Activated CD4-positive, alpha-beta memory T cell treated with anti-CD3 and anti-CD28 coated beads for 36 hours (primary cell): Measurements from ENCODE around the gene TDRD1. TPM values are rescaled to one million over a fixed set of nuclear protein-coding genes. Genes with fewer than 3 reads are reported as not detected.

Source experiments
- CTCF ChIA-PET: fragments of 350-600 bp; sonication (Branson Sonifier 250); formaldehyde crosslinking; loops from one replicate; lab custom pipeline; 2021; ENCODE audit warnings: antibody characterized with exemption, inconsistent platforms; lab: Charles Lee
- POLR2A ChIA-PET: fragments of 350-600 bp; sonication (Branson Sonifier 250); formaldehyde crosslinking; loops from one replicate; lab custom pipeline; 2021; ENCODE audit warnings: antibody characterized with exemption; lab: Charles Lee
- DNase-seq: peaks from one replicate; pipeline ENCODE4 v3.0.0-alpha.2; 2020
- H3K27ac Mint-ChIP-seq: one replicate; pipeline ENCODE4 v1.8.0; 2021; ENCODE audit warnings: mixed read lengths
- H3K27me3 Mint-ChIP-seq: one replicate; pipeline ENCODE4 v1.8.0; 2021; ENCODE audit warnings: mixed read lengths
- H3K36me3 Mint-ChIP-seq: one replicate; pipeline ENCODE4 v1.8.0; 2021; ENCODE audit warnings: mixed read lengths
- H3K4me1 Mint-ChIP-seq: one replicate; pipeline ENCODE4 v1.8.0; 2021; ENCODE audit warnings: low read depth, mixed read lengths
- H3K4me3 Mint-ChIP-seq: one replicate; pipeline ENCODE4 v1.8.0; 2021; ENCODE audit warnings: mild to moderate bottlenecking, mixed read lengths
- H3K9me3 Mint-ChIP-seq: one replicate; pipeline ENCODE4 v1.8.0; 2021; ENCODE audit warnings: mixed read lengths
- intact Hi-C: fragments of 100-400 bp; cut with micrococcal nuclease; formaldehyde crosslinking; loops from one replicate; pipeline ENCODE4 v1.15.1; 2023
- total RNA-seq, 2 experiments: library from RNA; stranded (reverse); gene quantifications; one replicate each; pipeline ENCODE4 v1.2.3, GENCODE V29; 2021

Gene TDRD1
- total RNA-seq, 2 experiments from 2014 or later: 0.76 to 0.90 TPM

GRCh38 chr10:114242235-114242634, 63.1 kb downstream of the TDRD1 start:
- intact Hi-C loops: no loop called here
- CTCF ChIA-PET: no interaction called here
- peaks cover 45% of the 10 kb centered on the region for H3K27me3 Mint-ChIP-seq

GRCh38 chr10:114243661-114244060, 64.5 kb downstream of the TDRD1 start:
- H3K4me1 Mint-ChIP-seq: no peaks in the 10 kb centered on the region
- H3K4me3 Mint-ChIP-seq: no peak overlapping the region
- H3K36me3 Mint-ChIP-seq: no peaks in the 10 kb centered on the region
- H3K9me3 Mint-ChIP-seq: no peaks in the 10 kb centered on the region
- intact Hi-C loops: no loop called here
- H3K27ac Mint-ChIP-seq: no peak overlapping the region
- POLR2A ChIA-PET: no interaction called here
- DNase-seq: no peak
- H3K27me3 Mint-ChIP-seq: peaks cover 39% of the 10 kb centered on the region
- CTCF ChIA-PET: interaction anchor here (0.9 kb wide), 1 partner anchor 10 kb away, joined by 3 read pairs; no protein-coding TSS in a partner anchor

More at GRCh38 chr10:114242235-114242634, 63.1 kb downstream of the TDRD1 start:
- Mint-ChIP-seq H3K36me3 (no peaks in the 10 kb centered on the region), H3K4me1 (no peaks in the 10 kb centered on the region), H3K9me3 (no peaks in the 10 kb centered on the region), H3K27ac (no peak overlapping the region), H3K4me3 (no peak overlapping the region)
- DNase-seq: no peak
- POLR2A ChIA-PET: no interaction called here

DNA sequence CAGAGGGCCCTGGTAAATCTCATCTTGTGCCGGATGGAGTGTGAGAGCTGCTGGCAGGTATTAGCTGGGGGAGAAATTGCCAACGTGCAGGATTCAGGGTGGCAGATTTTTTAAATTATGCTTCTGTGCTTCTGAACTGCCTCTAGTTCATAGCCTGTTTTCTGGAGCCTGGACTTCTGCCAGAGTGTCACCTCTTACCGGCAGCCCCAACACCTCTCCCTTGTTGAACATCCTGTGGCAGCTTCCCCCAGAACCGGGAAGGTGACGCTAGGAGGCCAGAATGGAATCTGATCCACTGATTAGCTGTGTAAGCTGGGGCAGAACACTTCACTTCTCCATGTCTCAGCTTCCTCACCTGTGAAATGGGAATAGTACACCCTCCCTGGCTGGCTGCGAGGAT, 65.0 kb downstream of the TDRD1 start:
- Mint-ChIP-seq H3K27ac (no peak overlapping the region), H3K4me1 (no peaks in the 10 kb centered on the region), H3K9me3 (no peaks in the 10 kb centered on the region), H3K4me3 (no peak overlapping the region), H3K27me3 (peaks cover 34% of the 10 kb centered on the region), H3K36me3 (no peaks in the 10 kb centered on the region)
- DNase-seq: no peak
- intact Hi-C loops: no loop called here
- POLR2A ChIA-PET: no interaction called here
- CTCF ChIA-PET: interaction anchor here (0.7 to 0.9 kb wide), 2 partner anchors 11 to 60 kb away, joined by 3 read pairs; no protein-coding TSS in a partner anchor

GRCh38 chr10:114245121-114245791, 66.1 kb downstream of the TDRD1 start:
- no peaks in the 10 kb centered on the region for H3K9me3 Mint-ChIP-seq
- intact Hi-C loops: no loop called here
- no peaks in the 10 kb centered on the region for H3K4me1 Mint-ChIP-seq
- no peak for DNase-seq
- no peaks in the 10 kb centered on the region for H3K36me3 Mint-ChIP-seq
- peaks cover 31% of the 10 kb centered on the region for H3K27me3 Mint-ChIP-seq
- no peak overlapping the region for H3K27ac Mint-ChIP-seq
- POLR2A ChIA-PET: interaction anchor here (0.6 kb wide), 1 partner anchor 56 kb away, joined by 4 read pairs; no protein-coding TSS in a partner anchor
- H3K4me3 Mint-ChIP-seq: no peak overlapping the region
- CTCF ChIA-PET: interaction anchor here (0.6 kb wide), 1 partner anchor 551 kb away, joined by 3 read pairs; no protein-coding TSS in a partner anchor

- H3K27ac Mint-ChIP-seq: no peak overlapping the region
- no peaks in the 10 kb centered on the region for H3K4me1 Mint-ChIP-seq
- intact Hi-C loops: no loop called here
- POLR2A ChIA-PET: no interaction called here
- H3K27me3 Mint-ChIP-seq: peaks cover 24% of the 10 kb centered on the region
- H3K36me3 Mint-ChIP-seq: no peaks in the 10 kb centered on the region
- CTCF ChIA-PET: no interaction called here
- no peaks in the 10 kb centered on the region for H3K9me3 Mint-ChIP-seq
- no peak overlapping the region for H3K4me3 Mint-ChIP-seq
- DNase-seq: no peak
Observed at GRCh38 chr10:114246679-114247305, 67.6 kb downstream of the TDRD1 start.

GRCh38 chr10:114250236-114250635, 71.1 kb downstream of the TDRD1 start:
- Mint-ChIP-seq H3K4me3 (no peak overlapping the region), H3K36me3 (no peaks in the 10 kb centered on the region), H3K4me1 (no peaks in the 10 kb centered on the region), H3K27me3 (peaks cover 5% of the 10 kb centered on the region), H3K27ac (no peak overlapping the region), H3K9me3 (no peaks in the 10 kb centered on the region)
- POLR2A ChIA-PET: no interaction called here
- intact Hi-C loops: no loop called here
- DNase-seq: no peak
- CTCF ChIA-PET: no interaction called here

DNA sequence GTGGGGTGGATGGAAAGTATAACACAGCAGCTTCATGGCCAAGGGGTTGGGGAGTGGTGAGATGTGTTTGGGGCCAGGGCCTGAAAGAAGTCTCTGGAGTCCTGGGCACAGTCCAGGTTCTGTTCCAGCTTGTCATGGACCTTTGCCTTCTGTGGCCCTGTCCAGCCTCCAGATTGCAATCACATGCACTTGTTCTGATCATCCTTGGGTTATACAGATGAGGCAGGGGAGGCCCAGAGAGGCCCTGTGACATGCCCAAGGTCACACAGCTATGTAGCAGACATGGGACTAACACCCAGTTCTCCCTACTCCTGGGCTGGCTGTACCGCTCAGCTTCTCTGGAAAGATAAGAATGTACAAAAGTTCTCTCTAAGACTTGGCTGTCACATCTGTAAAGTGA, 71.6 kb downstream of the TDRD1 start:
- peaks cover 5% of the 10 kb centered on the region for H3K27me3 Mint-ChIP-seq
- H3K4me3 Mint-ChIP-seq: no peak overlapping the region
- POLR2A ChIA-PET: no interaction called here
- H3K36me3 Mint-ChIP-seq: no peaks in the 10 kb centered on the region
- CTCF ChIA-PET: no interaction called here
- no peaks in the 10 kb centered on the region for H3K9me3 Mint-ChIP-seq
- H3K4me1 Mint-ChIP-seq: no peaks in the 10 kb centered on the region
- DNase-seq: no peak
- no peak overlapping the region for H3K27ac Mint-ChIP-seq
- intact Hi-C loops: no loop called here

GRCh38 chr10:114252092-114252491, 72.9 kb downstream of the TDRD1 start:
- Mint-ChIP-seq H3K27me3 (peaks cover 5% of the 10 kb centered on the region), H3K4me1 (no peaks in the 10 kb centered on the region), H3K4me3 (no peak overlapping the region), H3K36me3 (no peaks in the 10 kb centered on the region), H3K27ac (no peak overlapping the region), H3K9me3 (no peaks in the 10 kb centered on the region)
- DNase-seq: no peak
- intact Hi-C loops: no loop called here
- POLR2A ChIA-PET: no interaction called here
- CTCF ChIA-PET: no interaction called here

- ChIA-PET POLR2A (no interaction called here), CTCF (no interaction called here)
- no peak for DNase-seq
- H3K4me3 Mint-ChIP-seq: no peak overlapping the region
- H3K27me3 Mint-ChIP-seq: peaks cover 5% of the 10 kb centered on the region
- H3K4me1 Mint-ChIP-seq: no peaks in the 10 kb centered on the region
- no peaks in the 10 kb centered on the region for H3K9me3 Mint-ChIP-seq
- intact Hi-C loops: no loop called here
- no peaks in the 10 kb centered on the region for H3K36me3 Mint-ChIP-seq
- no peak overlapping the region for H3K27ac Mint-ChIP-seq
Observed at GRCh38 chr10:114252883-114253282, 73.7 kb downstream of the TDRD1 start.

GRCh38 chr10:114255227-114255626, 76.1 kb downstream of the TDRD1 start:
- no peak for DNase-seq
- Mint-ChIP-seq H3K9me3 (no peaks in the 10 kb centered on the region), H3K36me3 (no peaks in the 10 kb centered on the region), H3K27me3 (peaks cover 5% of the 10 kb centered on the region), H3K4me1 (no peaks in the 10 kb centered on the region), H3K27ac (no peak overlapping the region), H3K4me3 (no peak overlapping the region)
- CTCF ChIA-PET: no interaction called here
- intact Hi-C loops: no loop called here
- POLR2A ChIA-PET: no interaction called here

GRCh38 chr10:114256008-114256765, 77.0 kb downstream of the TDRD1 start:
- intact Hi-C loops: no loop called here
- Mint-ChIP-seq H3K36me3 (no peaks in the 10 kb centered on the region), H3K27ac (no peak overlapping the region), H3K9me3 (no peaks in the 10 kb centered on the region), H3K4me3 (no peak overlapping the region), H3K27me3 (peaks cover 2% of the 10 kb centered on the region), H3K4me1 (no peaks in the 10 kb centered on the region)
- ChIA-PET CTCF (no interaction called here), POLR2A (no interaction called here)
- no peak for DNase-seq

DNA sequence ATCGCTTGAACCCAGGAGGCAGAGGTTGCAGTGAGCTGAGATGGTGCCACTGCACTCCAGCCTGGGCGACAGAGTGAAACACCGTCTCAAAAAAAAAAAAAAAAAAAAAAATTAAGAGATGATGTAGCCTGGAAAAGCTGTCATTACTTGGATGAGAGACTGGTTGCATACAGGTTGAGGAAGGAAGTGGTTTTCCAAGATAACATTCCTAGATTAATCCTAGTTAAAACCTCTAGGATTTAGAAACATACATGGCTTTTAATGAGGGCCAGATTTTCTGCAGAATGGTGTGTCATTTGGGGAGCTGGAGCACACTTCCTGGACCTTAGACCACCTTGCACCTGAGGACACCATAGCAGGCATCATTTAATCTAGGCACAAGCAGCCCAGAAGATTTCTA, 77.7 kb downstream of the TDRD1 start:
- Mint-ChIP-seq H3K4me3 (no peak overlapping the region), H3K4me1 (no peaks in the 10 kb centered on the region), H3K27ac (no peak overlapping the region), H3K36me3 (no peaks in the 10 kb centered on the region), H3K27me3 (peaks cover 2% of the 10 kb centered on the region), H3K9me3 (no peaks in the 10 kb centered on the region)
- no peak for DNase-seq
- intact Hi-C loops: no loop called here
- POLR2A ChIA-PET: no interaction called here
- CTCF ChIA-PET: no interaction called here
